Sciatic nerve (tissue), 2 donors: ENCODE measurements around the gene IER2. TPM values are rescaled to one million over a fixed set of nuclear protein-coding genes. Genes with fewer than 3 reads are reported as not detected.
A peak's percentile ranks its signal among the peaks of the same experiment; 100 is the strongest.

ENCODE experiments used
- ATAC-seq: fragments of 200-7000 bp; cut with Tn5 transposase; one replicate; pipeline ENCODE4 v1.9.1; 2020; ENCODE audit warnings: mild to moderate bottlenecking, moderate library complexity
- DNase-seq: peaks from one replicate; pipeline ENCODE4 v3.0.0-alpha.2; 2020; ENCODE audit warnings: low spot score
- intact Hi-C: fragments of 100-400 bp; cut with DNase I; formaldehyde crosslinking; loops from one replicate; pipeline ENCODE4 v1.14.2; 2022
- total RNA-seq: library from RNA; stranded (reverse); fragmentation: NEBNext Ultra II Directional; extraction: Animal tissue kit (Norgen Biotek cat#: 25700); gene quantifications from one replicate; pipeline ENCODE4 v1.2.1, GENCODE V29; 2021
- donor health status: DM: no; HTN: no; CAD: no.
- donor health status: DM: no; HTN: no; CAD: no.

Gene IER2
- 102 TPM for total RNA-seq

- ATAC-seq (peak; percentile 83), DNase-seq (peak; percentile 98)
- intact Hi-C loops = no loop called here
Observed at GRCh38 chr19:13150187-13150930, at the start of gene IER2, which contains the start of gene STX10. Gene IER2, plus strand, starts transcription at chr19:13150411. Its CDS starts 2,776 bp downstream, at chr19:13153187. Gene STX10, minus strand, starts transcription at chr19:13150375. Its CDS starts 202 bp downstream, at chr19:13150173.

- intact Hi-C loops = no loop called here
- DNase-seq (peak; percentile 58), ATAC-seq (no peak)
Observed at GRCh38 chr19:13100841-13101589, 49.2 kb upstream of the IER2 start.

GRCh38 chr19:13101590-13102415 is 48.4 kb upstream of the IER2 start:
- no peak for DNase-seq
- intact Hi-C loops = no loop called here
- ATAC-seq = no peak

GRCh38 chr19:13102416-13102665 is 47.9 kb upstream of the IER2 start:
- intact Hi-C loops = no loop called here
- DNase-seq (no peak), ATAC-seq (peak; percentile 5)

- intact Hi-C loops = no loop called here
- DNase-seq (peak; percentile 83), ATAC-seq (peak; percentile 59)
Observed at GRCh38 chr19:13102666-13103580, 47.3 kb upstream of the IER2 start, which contains the start of gene LYL1. Gene LYL1, minus strand, starts transcription at chr19:13102858. Its CDS starts 1,687 bp downstream, at chr19:13101171.

GRCh38 chr19:13103581-13104359 is 46.4 kb upstream of the IER2 start:
- DNase-seq = no peak
- no peak for ATAC-seq
- intact Hi-C loops = no loop called here

- intact Hi-C loops = no loop called here
- DNase-seq (no peak), ATAC-seq (peak; percentile 53)
Observed at GRCh38 chr19:13104360-13104847, 45.8 kb upstream of the IER2 start.

GRCh38 chr19:13104848-13105711 is 45.1 kb upstream of the IER2 start:
- ATAC-seq (no peak), DNase-seq (no peak)
- intact Hi-C loops = no loop called here

GRCh38 chr19:13109361-13110098 is 40.7 kb upstream of the IER2 start:
- no peak for DNase-seq
- intact Hi-C loops = no loop called here
- no peak for ATAC-seq

- DNase-seq (no peak), ATAC-seq (no peak)
- intact Hi-C loops = no loop called here
Observed at GRCh38 chr19:13110099-13110610, 40.1 kb upstream of the IER2 start.

- ATAC-seq = no peak
- intact Hi-C loops = no loop called here
- DNase-seq = no peak
Observed at GRCh38 chr19:13112555-13112954, 37.7 kb upstream of the IER2 start.

- DNase-seq = no peak
- intact Hi-C loops = loop anchor here (2.0 kb wide), 1 partner anchor 33 kb away; no protein-coding TSS in a partner anchor
- ATAC-seq = no peak
Observed at GRCh38 chr19:13115936-13116281, 34.3 kb upstream of the IER2 start.

- DNase-seq (peak; percentile 96), ATAC-seq (peak; percentile 92)
- intact Hi-C loops = loop anchor here (2.0 kb wide), 1 partner anchor 32 kb away; no protein-coding TSS in a partner anchor
Observed at GRCh38 chr19:13116282-13117175, 33.7 kb upstream of the IER2 start, which contains the start of gene TRMT1. Gene TRMT1, minus strand, starts transcription at chr19:13116740. Its CDS starts 341 bp downstream, at chr19:13116399.

- DNase-seq (no peak), ATAC-seq (peak; percentile 20)
- intact Hi-C loops = loop anchor here (2.0 kb wide), 1 partner anchor 32 kb away; no protein-coding TSS in a partner anchor
Observed at GRCh38 chr19:13117176-13117771, 32.9 kb upstream of the IER2 start.
